ENCODE measurements around the gene ZNF148.

- TF ChIP-seq POLR2A (IDR thresholded peaks at IDR 0.05; ENCODE audit: low read length), result no peak
- TF ChIP-seq GATA1 (IDR thresholded peaks at IDR 0.05; ENCODE audit: low read depth, low read length), result no peak
These were observed 20.0 kb upstream of the ZNF148 start for GRCh38 chr3:125395091-125395490.

All from erythroblast (primary cell).